SHP77 treated with DMSO at 0.1 percent for 48 hours (cell line): ENCODE results near the gene SURF4.
"Not testable (repeated sequence)": the region's sequence is repeated elsewhere in the genome, so short reads cannot be mapped to it uniquely, and the experiment has no call there.

Source experiments
- DNase-seq: peaks from one replicate; lab custom pipeline; 2025; lab: John Stamatoyannopoulos, UW

SURF4 gene

GRCh38 chr9:133352635-133353340, 23.1 kb downstream of the SURF4 start:
- DNase-seq: no peak

GRCh38 chr9:133351908-133352634, 23.8 kb downstream of the SURF4 start:
- no peak for DNase-seq

GRCh38 chr9:133351526-133351907, 24.3 kb downstream of the SURF4 start:
- no peak for DNase-seq

GRCh38 chr9:133349965-133350616, 25.8 kb downstream of the SURF4 start:
- no peak for DNase-seq

GRCh38 chr9:133348718-133349573, 26.9 kb downstream of the SURF4 start:
- DNase-seq: no peak

GRCh38 chr9:133347985-133348717, 27.7 kb downstream of the SURF4 start, which contains the start of the genes MED22 and RPL7A:
Gene MED22, minus strand, starts transcription at chr9:133348131. Its CDS starts 1,469 bp downstream, at chr9:133346662.
Gene RPL7A, plus strand, starts transcription at chr9:133348218. Its CDS starts 26 bp downstream, at chr9:133348244.
- DNase-seq: peak; percentile 90

GRCh38 chr9:133347515-133347984, 28.3 kb downstream of the SURF4 start:
- DNase-seq: no peak

- no peak for DNase-seq
Observed at GRCh38 chr9:133346021-133346785, 29.7 kb downstream of the SURF4 start.

GRCh38 chr9:133345596-133345995, 30.3 kb downstream of the SURF4 start:
- DNase-seq: no peak

- no peak for DNase-seq
Observed at GRCh38 chr9:133344979-133345378, 30.9 kb downstream of the SURF4 start.

- no peak for DNase-seq
Observed at GRCh38 chr9:133344071-133344470, 31.8 kb downstream of the SURF4 start.

- DNase-seq: no peak
Observed at GRCh38 chr9:133342570-133342969, 33.3 kb downstream of the SURF4 start.

- DNase-seq: no peak
Observed at GRCh38 chr9:133342069-133342406, 33.8 kb downstream of the SURF4 start.

GRCh38 chr9:133341369-133342068, 34.3 kb downstream of the SURF4 start:
- DNase-seq: no peak

GRCh38 chr9:133340916-133341315, 34.9 kb downstream of the SURF4 start:
- DNase-seq: no peak

GRCh38 chr9:133340256-133340655, 35.6 kb downstream of the SURF4 start:
- no peak for DNase-seq

GRCh38 chr9:133339641-133340040, 36.2 kb downstream of the SURF4 start:
- DNase-seq: no peak

- peak; percentile 85 for DNase-seq
Observed at GRCh38 chr9:133335924-133336811, 39.7 kb downstream of the SURF4 start, which contains the start of gene SURF6. Gene SURF6, minus strand, starts transcription at chr9:133336188. Its CDS starts 56 bp downstream, at chr9:133336132.

GRCh38 chr9:133334888-133335287, 41.0 kb downstream of the SURF4 start:
- not testable (repeated sequence) for DNase-seq
